HG02938 (cell line): Measurements from ENCODE around the gene B9D1.

Experiments
- ATAC-seq: cut with Tn5 transposase; IDR thresholded peaks from one replicate; pipeline ENCODE4 v1.9.1; 2021; ENCODE audit warnings: mild to moderate bottlenecking, moderate library complexity; ENCODE audit not compliant: unreplicated experiment

The B9D1 gene

DNA sequence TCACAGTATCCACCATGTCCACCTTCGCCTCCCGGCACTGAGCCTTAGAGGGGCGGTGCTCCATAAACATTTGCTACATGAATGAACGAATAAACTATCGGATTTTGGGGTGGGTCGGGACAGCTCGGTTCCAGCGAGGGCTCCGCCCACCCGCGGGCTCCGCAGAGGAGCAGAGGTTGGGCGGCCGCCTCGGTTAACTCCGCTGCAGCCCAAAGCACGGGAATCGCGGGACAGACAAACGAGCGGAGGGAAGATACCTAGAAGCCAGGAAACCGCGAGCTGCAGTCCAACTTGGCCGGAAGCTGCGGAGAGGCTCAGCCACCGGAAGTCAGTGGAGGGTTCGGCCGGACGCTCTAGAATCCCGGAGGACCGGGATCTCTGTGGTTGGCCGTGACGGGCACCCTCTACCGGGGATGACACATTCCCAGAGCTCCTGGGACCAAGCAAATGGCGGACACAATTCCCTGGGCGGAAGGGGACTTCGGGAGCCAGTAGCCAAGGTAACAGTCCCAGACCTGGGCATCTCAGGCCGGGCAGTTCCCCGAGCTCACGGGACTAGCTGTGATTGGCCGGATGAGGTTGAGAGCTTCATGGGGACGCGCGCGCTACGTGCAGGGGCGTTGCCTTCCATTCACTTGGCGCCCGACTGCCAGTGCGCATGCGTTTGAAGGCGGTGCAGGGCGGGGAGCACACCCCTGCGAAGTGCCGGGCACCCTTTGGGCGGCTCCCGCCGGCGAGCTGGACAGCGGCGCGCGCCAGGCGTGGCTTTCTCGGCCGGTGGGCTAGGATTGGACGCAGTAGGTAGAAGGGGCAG lies 15.3 kb upstream of the B9D1 start:
- ATAC-seq: peak; percentile 93

GRCh38 chr17:19376811-19377210 lies 14.3 kb upstream of the B9D1 start:
- no peak for ATAC-seq

DNA sequence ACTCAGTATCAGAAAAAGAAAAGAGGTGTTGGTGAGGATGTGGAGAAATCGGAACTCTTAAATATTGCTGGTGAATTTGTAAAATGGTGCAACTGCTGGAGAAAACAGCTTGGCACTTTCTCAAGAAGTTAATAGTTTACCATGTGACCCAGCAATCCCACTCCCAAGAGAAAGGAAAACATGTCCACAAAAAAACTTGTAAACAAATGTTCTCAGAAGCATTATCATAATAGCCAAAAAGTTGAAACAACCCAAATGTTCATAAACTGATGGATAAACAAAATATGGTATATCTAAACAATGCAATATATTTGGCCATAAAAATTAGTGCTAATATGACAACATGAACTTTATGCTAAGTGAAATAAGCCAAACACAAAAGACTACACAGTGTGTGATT lies 13.2 kb upstream of the B9D1 start:
- no peak for ATAC-seq

- no peak for ATAC-seq
Measured at GRCh38 chr17:19374136-19374535, 11.6 kb upstream of the B9D1 start.

GRCh38 chr17:19372866-19373504 lies 10.5 kb upstream of the B9D1 start:
- ATAC-seq: no peak

DNA sequence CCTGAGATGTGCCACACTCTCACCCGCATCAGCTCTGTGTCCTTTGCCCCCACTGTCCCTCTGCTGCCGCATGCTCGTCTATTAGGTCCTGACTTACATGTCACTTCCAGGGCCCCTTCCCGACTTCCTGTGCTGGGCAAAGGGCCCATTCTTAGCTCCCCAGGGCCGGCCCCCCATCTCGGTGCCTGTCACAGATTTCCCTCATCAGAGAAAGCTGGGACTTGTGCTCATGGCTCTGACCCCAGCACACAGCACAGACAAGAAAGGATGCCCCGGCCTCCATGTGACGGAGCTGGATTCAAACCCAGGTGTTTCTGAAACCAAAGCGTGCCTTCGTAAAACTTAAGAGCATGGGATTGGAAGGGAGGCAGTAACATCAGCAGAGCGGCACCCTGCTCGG lies 9.9 kb upstream of the B9D1 start:
- ATAC-seq: no peak

GRCh38 chr17:19372011-19372370 lies 9.5 kb upstream of the B9D1 start:
- ATAC-seq: no peak

GRCh38 chr17:19371259-19372010 lies 8.9 kb upstream of the B9D1 start:
- no peak for ATAC-seq

- ATAC-seq: no peak
Measured at GRCh38 chr17:19370493-19370960, 8.0 kb upstream of the B9D1 start.

DNA sequence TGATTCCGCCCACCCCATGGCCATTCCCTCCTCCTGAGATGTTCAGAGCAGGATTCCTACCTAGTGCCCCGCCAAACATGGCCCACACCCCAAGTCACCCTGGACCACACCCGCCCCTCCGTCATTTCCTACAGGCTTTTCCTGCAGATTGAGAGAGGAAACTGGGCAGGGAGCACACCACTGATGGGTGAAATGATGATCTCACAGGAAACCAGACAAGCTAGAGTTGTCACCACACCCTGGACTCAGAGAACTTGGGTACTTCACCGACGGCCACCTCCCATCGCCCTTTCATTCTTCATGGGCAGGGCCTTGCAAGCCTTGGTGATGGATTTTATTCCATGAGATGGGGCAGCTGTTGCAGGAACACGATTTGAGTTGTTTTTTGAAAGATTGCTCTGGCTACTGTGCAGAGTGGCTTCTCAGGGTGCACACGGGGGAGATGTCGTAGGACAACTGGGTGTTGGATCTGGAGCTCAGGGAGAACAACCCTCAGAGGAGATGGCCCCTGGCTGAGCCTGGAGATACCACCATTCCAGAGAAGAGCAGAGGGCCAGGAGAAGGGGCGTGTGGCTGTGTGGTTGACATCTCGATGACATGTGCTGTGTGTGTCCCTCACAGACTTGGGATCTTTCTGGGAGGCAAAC lies 7.4 kb upstream of the B9D1 start:
- no peak for ATAC-seq

GRCh38 chr17:19369107-19369778 lies 6.7 kb upstream of the B9D1 start:
- no peak for ATAC-seq

DNA sequence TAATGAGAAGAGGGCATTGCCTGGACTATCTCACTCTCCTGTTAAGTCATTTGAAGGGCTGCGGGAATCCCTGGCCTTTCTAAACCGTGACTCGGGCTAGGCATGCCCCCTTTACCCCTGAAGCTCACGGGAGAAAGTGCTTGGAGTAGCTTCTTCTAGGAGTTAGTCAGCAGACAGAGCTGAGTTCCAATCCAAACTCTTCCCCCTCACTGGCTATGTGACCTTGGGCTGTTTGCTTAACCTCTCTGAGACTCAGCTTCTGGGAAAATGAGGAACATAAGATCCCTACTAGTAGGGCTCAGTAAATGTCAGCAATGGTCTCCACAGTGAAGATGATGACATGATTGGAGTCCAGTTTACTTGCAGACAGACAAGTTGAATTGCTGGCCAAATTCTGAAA lies 5.7 kb upstream of the B9D1 start:
- ATAC-seq: no peak

DNA sequence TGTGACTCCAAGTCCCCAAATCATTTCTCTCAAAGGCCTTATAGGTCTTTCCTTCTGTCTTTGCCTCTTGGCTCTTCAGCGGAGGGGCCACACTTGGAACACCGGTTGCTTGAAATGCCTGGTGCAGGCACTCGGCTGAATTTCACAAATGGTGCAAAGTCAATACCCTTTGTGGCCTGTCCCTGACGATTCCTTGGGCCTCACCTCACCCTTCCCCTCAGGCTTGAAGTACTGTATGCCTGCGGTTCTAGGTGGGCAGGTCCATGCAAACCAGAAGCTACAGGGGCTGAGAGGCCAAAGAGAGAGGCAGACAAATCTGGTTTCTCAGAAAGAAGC lies 4.1 kb upstream of the B9D1 start:
- ATAC-seq: no peak

- ATAC-seq: no peak
Measured at GRCh38 chr17:19365833-19366636, 3.5 kb upstream of the B9D1 start.

GRCh38 chr17:19365499-19365817 lies 2.9 kb upstream of the B9D1 start:
- ATAC-seq: no peak

- ATAC-seq: no peak
Measured at GRCh38 chr17:19364699-19365498, 2.4 kb upstream of the B9D1 start.

DNA sequence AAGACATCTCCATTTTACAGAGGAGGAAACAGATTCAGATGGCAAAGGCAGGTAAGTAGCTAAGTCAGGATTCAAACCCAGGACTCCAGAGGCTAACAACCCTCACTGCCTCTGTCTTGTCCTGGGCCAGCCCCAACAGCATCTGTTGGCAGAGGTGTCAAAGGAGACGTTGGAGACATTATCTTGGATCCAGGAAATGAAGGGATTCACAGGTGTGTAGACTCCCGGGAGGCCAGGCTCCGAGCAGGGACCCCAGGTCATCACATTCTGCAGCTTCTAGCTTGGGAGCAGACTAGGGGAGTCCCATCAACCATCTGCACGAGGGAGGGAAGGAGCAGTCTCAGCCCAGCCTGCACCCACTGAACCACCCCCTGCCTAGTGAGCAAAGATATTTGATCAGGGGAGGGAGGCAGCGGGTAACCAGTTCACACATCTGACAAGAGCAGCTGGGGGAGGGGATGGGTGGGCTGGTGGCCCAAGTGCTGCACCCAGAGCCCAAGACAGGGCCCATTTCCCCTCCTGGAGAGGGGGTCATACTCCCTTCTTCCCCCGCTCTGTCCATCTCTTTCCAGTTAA lies 1.0 kb upstream of the B9D1 start:
- no peak for ATAC-seq

DNA sequence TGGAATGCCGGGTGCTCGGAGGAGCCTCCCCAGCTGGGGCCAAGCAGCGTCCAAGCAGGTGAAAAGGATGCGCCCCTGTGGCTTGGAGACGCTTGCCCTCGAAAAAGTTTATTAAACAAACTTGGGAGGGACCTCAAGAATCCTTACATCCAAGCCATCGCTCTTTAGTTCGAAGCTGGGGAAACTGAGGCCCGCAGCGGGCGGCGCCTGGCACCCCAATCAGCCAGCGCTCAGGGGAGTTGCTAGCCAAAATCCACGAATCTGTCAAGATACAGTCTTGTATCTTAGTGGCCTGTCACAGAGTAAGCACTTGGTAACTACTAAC lies 553 bp upstream of the B9D1 start:
- ATAC-seq: no peak

- no peak for ATAC-seq
Measured at GRCh38 chr17:19361944-19362276, 613 bp downstream of the B9D1 start.
